Small intestine (tissue), 7 donors: Measurements from ENCODE around the gene CDKN1B. TPM values are rescaled to one million over a fixed set of nuclear protein-coding genes. Genes with fewer than 3 reads are reported as not detected.

Experiments used
- DNase-seq, 2 donors: peaks; one replicate each; pipeline versions ENCODE4 v3.0.0 to v3.0.0-alpha.2; 2013
- FAIRE-seq: peaks from 2 replicates; lab custom pipeline; 2012; peaks lifted over from hg19 to GRCh38; lab: Jason Lieb, UNC
- H3K27ac ChIP-seq, 3 donors: one replicate each; pipeline ENCODE4 v1.5.1; 2013; ENCODE audit warnings: low read length in 2 of 3, mild to moderate bottlenecking in 2 of 3, control low read depth in 1 of 3, inconsistent platforms in 1 of 3, low read depth in 1 of 3, moderate library complexity in 1 of 3
- H3K27me3 ChIP-seq, 3 donors: one replicate each; pipeline ENCODE4 v1.6.1; 2013; ENCODE audit warnings: low read length in 3 of 3, inconsistent platforms in 1 of 3; ENCODE audit not compliant: control insufficient read depth in 3 of 3, insufficient read depth in 3 of 3
- H3K36me3 ChIP-seq, 3 donors: one replicate each; pipeline ENCODE4 v1.6.1; 2013; ENCODE audit warnings: low read length in 3 of 3, inconsistent platforms in 1 of 3, low read depth in 1 of 3, mild to moderate bottlenecking in 1 of 3, moderate library complexity in 1 of 3; ENCODE audit not compliant: control insufficient read depth in 3 of 3, insufficient read depth in 2 of 3
- H3K4me1 ChIP-seq, 3 donors: one replicate each; pipeline ENCODE4 v1.6.1; 2013; ENCODE audit warnings: low read length in 2 of 3, inconsistent platforms in 1 of 3, low read depth in 1 of 3, mild to moderate bottlenecking in 1 of 3, moderate library complexity in 1 of 3; ENCODE audit not compliant: control insufficient read depth in 3 of 3, insufficient read depth in 2 of 3
- H3K4me3 ChIP-seq, 3 donors: one replicate each; pipeline ENCODE4 v1.5.1; 2013; ENCODE audit warnings: low read length in 3 of 3, control low read depth in 1 of 3, inconsistent platforms in 1 of 3, low read depth in 1 of 3, mild to moderate bottlenecking in 1 of 3, moderate library complexity in 1 of 3
- H3K9me3 ChIP-seq, 2 donors: one replicate each; pipeline ENCODE4 v1.6.1; 2013; ENCODE audit warnings: low read depth in 1 of 2, low read length in 1 of 2; ENCODE audit not compliant: control insufficient read depth in 2 of 2, insufficient read depth in 1 of 2
- WGBS, 3 donors: extraction: QIAGEN DNeasy Blood & Tissue Kit; methylation state at CpG; one replicate each; pipeline ENCODE4 v1.1.7; 2013; 5-methylcytosine and 5-hydroxymethylcytosine counted together
- polyA plus RNA-seq, 4 donors: library from polyadenylated mRNA; stranded (reverse) in 3 of 4; unstranded in 1 of 4; fragments of 200-250 nt in 3 of 4; fragments of 120-200 nt in 1 of 4; gene quantifications; one replicate each; pipeline versions ENCODE4 v1.2.1 to v1.2.3, GENCODE V29; 2013
- donor health status: healthy with polysubstance abuse.
- donor health status: control.
- donor health status: control.
- donor health status: Bipolar disorder and iron deficiency.
- donor health status: healthy.

Gene CDKN1B
- polyA plus RNA-seq, 4 donors, result 33.8 to 80.1 (median 50.2) TPM

DNA sequence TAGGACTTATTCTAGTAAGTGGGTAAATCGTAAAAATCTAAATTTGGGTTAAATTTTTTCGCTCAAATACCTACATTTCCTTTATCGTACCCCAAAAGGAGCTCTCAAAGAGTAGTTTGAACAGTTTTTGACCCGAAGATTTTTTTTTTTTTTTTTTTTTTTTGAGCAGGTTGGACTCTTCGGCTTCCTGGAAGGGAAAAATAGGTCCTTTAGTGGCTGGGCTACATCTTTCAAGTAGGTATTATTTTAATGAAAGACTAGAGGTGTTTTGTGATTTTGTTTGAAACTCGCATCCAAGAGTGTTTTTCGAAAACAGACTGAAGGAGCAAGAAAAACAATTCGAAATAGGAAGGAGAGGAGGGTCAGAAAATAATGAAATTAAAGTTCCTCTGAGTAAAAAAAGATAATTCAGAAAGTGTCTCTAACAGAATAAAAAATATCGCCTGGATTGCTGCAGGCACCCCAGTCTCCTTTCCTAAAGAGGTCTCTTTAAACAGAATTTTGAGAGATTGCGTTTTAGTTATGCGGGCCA lies 6.0 kb downstream of the CDKN1B start:
- H3K4me1 ChIP-seq, result peaks cover 0 to 2% (median 0%) of the 10 kb centered on the region in 3 donors
- FAIRE-seq (no peak), DNase-seq (peak in 1 of 2 donors; percentile 40)
- no peaks in the 10 kb centered on the region for H3K27me3 ChIP-seq
- WGBS, 3 donors, result 2 to 12% (median 6%) methylated on average over 11 of the region's 11 CpGs
- peaks cover 0 to 15% (median 4%) of the 10 kb centered on the region in 3 donors for H3K36me3 ChIP-seq
- H3K27ac ChIP-seq, result peak overlapping the region; percentile 98 to 100 (median 99)
- H3K4me3 ChIP-seq, result peak overlapping the region; percentile 86 to 96 (median 91)
- no peaks in the 10 kb centered on the region for H3K9me3 ChIP-seq

DNA sequence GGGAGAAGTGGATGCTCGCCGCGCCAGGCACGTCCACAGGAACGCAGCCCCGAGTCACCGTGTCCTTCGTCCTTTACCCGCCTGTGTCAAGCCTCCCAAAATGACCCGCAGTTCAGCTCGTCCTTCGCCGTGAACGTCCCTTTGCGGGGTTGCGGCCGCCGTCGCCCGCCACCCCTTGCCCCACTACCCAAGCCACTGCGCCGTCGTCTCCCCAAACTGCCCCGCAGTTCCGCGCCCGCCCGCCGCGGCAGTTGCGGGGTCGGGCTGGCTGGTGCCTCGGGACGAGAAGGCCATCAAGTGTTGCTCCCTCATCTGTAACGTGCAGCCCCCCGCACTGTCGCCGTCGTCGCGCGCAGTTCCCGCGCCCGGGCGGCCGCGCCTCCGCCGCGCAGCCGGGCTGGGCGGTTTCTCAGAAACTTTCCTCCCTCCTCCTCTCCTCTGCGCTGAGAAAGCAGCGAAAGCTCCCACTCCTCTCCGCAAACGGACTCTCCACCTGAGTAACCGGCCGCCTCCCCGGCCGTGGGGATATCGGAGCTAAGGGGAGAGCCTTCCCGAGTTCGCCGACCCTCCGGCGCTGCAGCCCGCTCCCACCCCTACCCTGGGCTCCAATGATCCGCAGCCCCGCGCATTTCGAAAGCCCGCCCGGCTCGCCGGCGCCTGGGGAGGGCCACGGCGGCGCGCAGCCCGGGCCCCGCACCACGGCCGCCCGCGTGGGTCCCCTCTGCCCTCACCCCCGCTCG lies 6.7 kb downstream of the CDKN1B start:
- peaks cover 0 to 2% (median under 1%) of the 10 kb centered on the region in 3 donors for H3K4me1 ChIP-seq
- H3K9me3 ChIP-seq, result no peaks in the 10 kb centered on the region
- H3K4me3 ChIP-seq, result peak overlapping the region; percentile 86 to 96 (median 91)
- 0 to 1% (median 1%) methylated on average over 78 to 89 of the region's 89 CpGs for WGBS, 3 donors
- peak overlapping the region; percentile 98 to 100 (median 99) for H3K27ac ChIP-seq
- H3K36me3 ChIP-seq, result peaks cover 0 to 12% (median 4%) of the 10 kb centered on the region in 3 donors
- DNase-seq, result peak; percentile 49 to 78
- no peak for FAIRE-seq
- no peaks in the 10 kb centered on the region for H3K27me3 ChIP-seq

- peak overlapping the region; percentile 86 to 96 (median 91) for H3K4me3 ChIP-seq
- peak in 1 of 2 donors; percentile 34 for DNase-seq
- no peaks in the 10 kb centered on the region for H3K27me3 ChIP-seq
- WGBS, 3 donors, result 0% methylated on average over 41 to 46 of the region's 46 CpGs
- H3K4me1 ChIP-seq, result peaks cover 0 to 2% (median 2%) of the 10 kb centered on the region in 3 donors
- H3K36me3 ChIP-seq, result peaks cover 0 to 11% (median 4%) of the 10 kb centered on the region in 3 donors
- H3K9me3 ChIP-seq, result no peaks in the 10 kb centered on the region
- no peak for FAIRE-seq
- H3K27ac ChIP-seq, result peak overlapping the region; percentile 98 to 100 (median 99)
Observed at GRCh38 chr12:12724421-12725085, 7.4 kb downstream of the CDKN1B start.

GRCh38 chr12:12725086-12725955 lies 8.2 kb downstream of the CDKN1B start:
- no peak for FAIRE-seq
- H3K9me3 ChIP-seq, result no peaks in the 10 kb centered on the region
- peak overlapping the region; percentile 98 to 100 (median 99) for H3K27ac ChIP-seq
- DNase-seq, result peak; percentile 98
- WGBS, 3 donors, result 0 to 1% (median 1%) methylated on average over 68 to 93 of the region's 93 CpGs
- H3K27me3 ChIP-seq, result no peaks in the 10 kb centered on the region
- H3K36me3 ChIP-seq, result peaks cover 0 to 9% (median 2%) of the 10 kb centered on the region in 3 donors
- peaks cover 0 to 2% (median 2%) of the 10 kb centered on the region in 3 donors for H3K4me1 ChIP-seq
- H3K4me3 ChIP-seq, result peak overlapping the region; percentile 86 to 96 (median 91)

DNA sequence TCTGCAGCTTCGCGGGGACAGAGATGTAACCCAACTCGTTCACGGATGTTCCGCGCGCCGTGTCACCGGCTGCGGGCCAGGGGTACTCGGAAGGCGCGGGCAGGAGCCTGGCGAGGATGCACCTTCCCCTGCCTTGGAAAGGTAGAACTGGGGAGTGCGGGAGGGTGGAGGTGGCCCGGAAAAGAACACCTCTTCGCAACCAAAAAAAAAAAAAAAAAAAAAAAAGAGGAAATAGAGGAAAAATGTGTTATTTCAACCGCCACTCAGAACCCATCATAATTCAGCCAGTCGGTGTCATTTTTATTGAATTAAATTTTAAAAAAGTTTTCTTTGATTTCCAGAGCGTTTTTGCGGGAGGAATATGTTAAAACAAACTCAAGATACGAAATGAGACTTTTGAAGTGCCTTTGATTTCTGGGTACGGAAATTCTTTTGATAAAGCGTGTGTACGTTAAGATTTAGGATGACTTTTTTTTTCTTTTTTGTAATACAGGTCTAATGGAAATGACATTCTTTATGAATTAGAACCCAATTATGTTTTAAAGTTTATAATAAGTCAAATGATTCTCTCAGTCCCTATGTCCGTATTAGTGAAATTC lies 8.9 kb downstream of the CDKN1B start:
- H3K9me3 ChIP-seq, result no peaks in the 10 kb centered on the region
- H3K27me3 ChIP-seq, result no peaks in the 10 kb centered on the region
- peaks cover 0 to 9% (median 0%) of the 10 kb centered on the region in 3 donors for H3K36me3 ChIP-seq
- peak overlapping the region; percentile 86 to 96 (median 91) for H3K4me3 ChIP-seq
- H3K4me1 ChIP-seq, result peaks cover 0 to 2% (median 2%) of the 10 kb centered on the region in 3 donors
- DNase-seq, result peak in 1 of 2 donors; percentile 24
- 0 to 1% (median 0%) methylated on average over 26 of the region's 26 CpGs for WGBS, 3 donors
- H3K27ac ChIP-seq, result peak overlapping the region; percentile 83 to 100 (median 99)
- no peak for FAIRE-seq

GRCh38 chr12:12726555-12727093 lies 9.5 kb downstream of the CDKN1B start:
- Histone ChIP-seq H3K27me3 (no peaks in the 10 kb centered on the region), H3K4me1 (peaks cover 0 to 2% (median 2%) of the 10 kb centered on the region in 3 donors), H3K9me3 (no peaks in the 10 kb centered on the region), H3K27ac (peak overlapping the region in 2 of 3 donors; percentile 75 to 99), H3K4me3 (peak overlapping the region; percentile 3 to 91 (median 24)), H3K36me3 (peaks cover 0 to 9% (median 0%) of the 10 kb centered on the region in 3 donors)
- WGBS, 3 donors, result 5 to 15% (median 10%) methylated on average over 6 of the region's 6 CpGs
- DNase-seq (peak; percentile 48 to 65), FAIRE-seq (no peak)

- no peak for DNase-seq
- no peak overlapping the region for H3K4me3 ChIP-seq
- peaks cover 0 to 19% (median 0%) of the 10 kb centered on the region in 3 donors for H3K36me3 ChIP-seq
- H3K9me3 ChIP-seq, result no peaks in the 10 kb centered on the region
- no peaks in the 10 kb centered on the region for H3K27me3 ChIP-seq
- no peak for FAIRE-seq
- no peak overlapping the region for H3K27ac ChIP-seq
- peaks cover 0 to 5% (median 5%) of the 10 kb centered on the region in 3 donors for H3K4me1 ChIP-seq
Observed at GRCh38 chr12:12731178-12731577, 14.0 kb downstream of the CDKN1B start.
